ENCODE data around the gene EWSR1.
"Not testable (repeated sequence)": the region's sequence is repeated elsewhere in the genome, so short reads cannot be mapped to it uniquely, and the experiment has no call there.

The EWSR1 gene

DNA sequence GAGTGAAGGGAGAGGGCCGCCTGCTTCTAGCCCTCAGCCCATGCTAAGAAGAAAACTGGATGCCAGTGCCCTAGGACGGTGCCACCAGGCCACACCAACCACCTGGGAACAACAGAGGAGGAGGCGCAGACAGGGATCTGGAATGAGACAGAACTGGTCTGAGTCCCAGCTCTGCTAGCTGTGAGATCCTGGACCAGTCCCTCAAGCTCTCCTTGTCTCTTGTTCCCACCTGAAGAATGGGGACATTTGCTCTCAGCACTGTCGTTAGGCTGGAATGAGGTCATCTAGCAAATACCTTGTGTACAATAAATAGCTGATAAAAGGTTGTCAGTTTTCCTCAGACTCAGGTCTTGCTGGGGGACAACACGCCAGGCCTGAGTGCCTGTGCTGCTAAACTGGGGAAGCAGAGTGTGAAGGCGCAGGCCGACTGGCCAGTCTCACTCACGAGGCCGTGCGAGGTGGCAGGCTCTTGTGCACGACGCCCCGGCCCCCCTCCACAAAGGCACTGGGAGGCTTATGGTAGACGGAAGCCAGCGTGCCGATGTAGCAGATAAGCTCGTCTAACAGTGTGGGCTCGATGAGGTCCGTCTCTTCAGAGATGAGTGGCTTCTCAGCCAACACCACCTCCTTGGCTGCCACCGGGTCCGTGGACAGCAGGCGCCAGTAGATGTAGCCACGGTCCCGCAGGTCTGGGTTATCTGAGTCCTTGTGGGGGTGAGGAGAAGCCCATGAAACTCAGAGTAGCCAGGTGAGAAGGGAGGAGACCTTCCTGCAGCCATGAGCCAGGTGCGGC, 73.2 kb downstream of the EWSR1 start:
- DNase-seq: no peak

DNA sequence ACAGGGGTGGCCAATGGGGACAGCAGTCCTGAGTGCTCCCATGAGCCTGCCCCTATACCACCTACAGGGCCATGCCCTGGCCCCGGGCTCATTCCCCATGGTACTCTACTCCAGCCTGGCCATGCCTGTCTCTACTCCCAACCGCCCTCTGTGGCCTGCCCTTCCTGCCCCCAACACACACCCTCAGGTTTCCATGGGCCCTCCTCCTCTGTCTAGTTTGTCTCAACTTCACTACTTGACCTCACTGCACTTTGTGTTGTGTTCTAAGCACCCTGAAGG, 73.7 kb downstream of the EWSR1 start:
- DNase-seq: no peak

DNA sequence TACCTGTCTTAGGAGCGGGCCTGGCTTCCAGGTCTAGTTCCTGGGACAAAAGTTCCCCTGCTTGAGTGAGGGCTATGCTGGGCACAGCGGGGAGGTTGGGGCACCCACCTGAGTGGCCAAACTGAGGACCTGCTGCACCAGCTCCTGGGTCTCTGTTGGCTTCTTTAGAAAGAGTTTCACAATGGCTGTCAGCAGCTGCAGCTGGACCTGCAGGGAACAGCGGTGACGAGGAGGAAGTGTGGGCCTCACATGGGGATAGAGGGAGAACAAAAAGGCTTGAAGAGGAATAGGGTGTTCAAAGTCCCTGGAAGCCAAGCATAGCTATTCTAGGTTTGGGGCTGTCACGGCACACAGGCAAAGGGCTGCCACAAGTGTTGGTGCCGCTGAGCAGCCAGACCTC, 74.1 kb downstream of the EWSR1 start:
- DNase-seq: no peak

DNA sequence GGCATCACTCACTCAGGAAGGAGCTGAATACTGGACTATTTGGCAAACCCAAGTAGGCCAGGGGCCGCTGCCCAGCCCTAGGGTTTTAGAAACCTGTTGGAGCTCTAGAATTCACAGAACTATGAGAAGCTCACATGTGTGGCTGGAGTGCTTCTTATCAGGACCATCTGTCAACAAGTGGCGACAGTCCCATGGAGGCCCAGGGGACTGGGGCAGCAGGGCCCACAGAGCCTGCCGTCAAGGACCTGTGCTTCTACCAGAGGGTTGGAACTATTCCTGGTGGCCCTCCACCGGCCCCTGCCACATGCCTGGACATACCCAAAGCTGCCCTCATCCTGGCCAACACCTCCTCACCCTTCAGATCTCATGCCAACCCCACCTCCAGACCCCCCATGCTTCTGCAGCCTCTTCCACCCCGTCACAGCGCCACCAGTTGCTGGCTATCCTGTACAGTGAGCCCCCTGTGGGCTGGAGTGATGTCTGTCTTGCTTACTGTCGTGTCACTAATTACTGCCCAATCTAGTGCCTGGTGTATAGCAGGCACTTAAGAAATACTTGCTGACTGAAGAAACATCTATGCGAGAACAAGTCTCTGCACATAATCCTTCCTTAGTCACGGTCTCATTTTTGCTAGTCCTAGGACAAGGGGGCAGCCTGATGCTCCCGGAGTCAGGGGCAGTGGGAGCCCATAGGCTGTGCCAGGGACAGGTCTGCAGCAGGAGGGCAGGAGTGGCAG, 74.7 kb downstream of the EWSR1 start:
- DNase-seq: no peak

DNA sequence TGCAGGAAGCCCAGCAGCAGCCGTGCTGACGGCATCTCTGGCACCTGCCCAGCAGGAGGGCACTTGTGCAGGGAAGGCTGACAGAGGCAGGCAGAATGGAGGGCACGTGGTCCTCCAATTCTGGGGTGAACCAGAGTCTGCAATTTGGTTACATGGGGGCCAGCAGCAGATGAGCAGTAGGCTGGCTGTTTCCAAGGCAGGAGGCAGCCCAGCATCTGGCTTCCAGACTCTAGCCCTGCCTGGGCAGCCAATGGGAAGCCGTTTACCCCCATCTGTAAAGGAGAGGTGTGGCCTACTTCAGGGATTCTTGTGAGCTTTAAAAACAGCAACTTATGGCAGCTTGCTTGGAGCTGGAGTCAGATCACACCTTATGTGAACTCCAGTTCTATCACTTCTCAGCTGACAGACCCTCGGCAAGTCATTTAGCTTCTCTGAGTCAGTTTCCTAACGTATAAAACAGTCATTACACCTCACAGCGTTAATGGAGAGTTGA, 75.3 kb downstream of the EWSR1 start:
- no peak for DNase-seq

DNA sequence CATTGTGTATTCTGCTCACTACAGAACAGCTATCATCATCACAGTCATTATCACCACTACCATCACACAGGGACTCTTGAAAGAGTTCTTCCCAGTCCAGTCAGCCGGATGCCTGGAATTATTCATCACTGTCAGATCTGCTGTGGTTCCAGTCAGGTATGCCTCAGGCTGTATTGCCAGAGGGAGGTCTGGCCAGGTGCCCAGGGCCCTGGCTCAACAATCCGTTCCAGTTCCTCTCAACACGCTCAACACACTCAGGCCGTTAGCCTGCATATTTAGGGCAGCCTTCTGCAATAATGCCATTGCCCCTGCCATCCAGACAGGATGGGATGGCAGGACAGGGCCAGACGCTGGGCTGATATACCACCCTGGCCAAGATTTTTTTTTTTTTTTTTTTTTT, 76.1 kb downstream of the EWSR1 start:
- no peak for DNase-seq

DNA sequence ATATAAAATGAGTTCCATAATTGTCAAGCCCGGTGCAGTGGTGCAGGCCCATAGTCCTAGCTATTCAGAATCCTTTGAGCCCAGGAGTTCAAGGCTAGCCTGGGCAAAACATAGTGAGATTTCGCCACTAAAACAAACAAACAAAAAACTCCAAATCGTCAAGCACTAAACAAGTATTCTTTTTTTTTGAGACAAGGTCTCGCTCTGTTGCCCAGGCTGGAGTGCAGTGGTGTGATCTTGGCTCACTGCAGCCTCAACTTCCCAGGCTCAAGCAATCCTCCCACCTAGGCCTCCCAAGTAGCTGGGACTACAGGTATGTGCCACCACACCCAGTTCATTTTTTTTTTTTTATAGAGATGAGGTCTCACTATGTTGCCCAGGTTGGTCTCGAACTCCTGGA, 76.8 kb downstream of the EWSR1 start:
- not testable (repeated sequence) for DNase-seq

DNA sequence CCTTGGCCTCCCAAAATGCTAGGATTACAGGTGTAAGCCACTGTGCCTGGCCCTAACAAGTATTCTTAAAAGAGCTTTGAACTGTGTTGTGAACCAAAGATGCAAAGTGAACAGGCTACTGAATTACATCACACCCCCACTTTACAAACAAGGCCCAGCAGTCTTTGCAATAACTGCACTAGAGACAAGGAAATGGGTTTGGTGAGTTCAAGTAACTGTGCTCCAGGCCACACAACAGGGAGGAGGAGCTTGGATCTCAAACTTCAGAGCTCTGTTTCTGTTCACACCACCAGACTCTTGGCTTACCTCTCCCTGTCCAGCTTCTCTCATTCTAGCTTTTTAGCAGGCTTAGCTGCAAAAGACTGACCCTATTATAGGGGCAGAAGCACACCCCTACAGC, 77.9 kb downstream of the EWSR1 start:
- DNase-seq: no peak

DNA sequence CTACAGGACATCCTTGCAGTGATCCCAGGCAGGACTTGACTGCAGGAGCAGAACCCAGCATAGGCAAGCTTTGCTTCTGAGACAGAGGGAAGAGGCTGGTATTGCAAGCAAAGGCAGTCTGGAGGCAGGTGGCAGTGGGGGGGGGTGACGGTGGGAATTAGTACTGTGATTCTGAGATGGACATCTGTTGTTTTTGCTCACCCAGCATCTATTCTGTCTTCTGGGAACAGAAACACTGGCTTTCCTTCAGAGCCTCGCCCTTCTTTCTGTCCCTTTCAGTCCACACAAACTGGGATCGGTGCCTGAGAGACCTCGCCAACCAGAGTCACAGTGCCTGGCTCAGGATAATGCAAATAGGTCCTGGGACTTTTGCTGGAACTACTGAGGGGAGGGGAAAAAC, 78.6 kb downstream of the EWSR1 start:
- no peak for DNase-seq

DNA sequence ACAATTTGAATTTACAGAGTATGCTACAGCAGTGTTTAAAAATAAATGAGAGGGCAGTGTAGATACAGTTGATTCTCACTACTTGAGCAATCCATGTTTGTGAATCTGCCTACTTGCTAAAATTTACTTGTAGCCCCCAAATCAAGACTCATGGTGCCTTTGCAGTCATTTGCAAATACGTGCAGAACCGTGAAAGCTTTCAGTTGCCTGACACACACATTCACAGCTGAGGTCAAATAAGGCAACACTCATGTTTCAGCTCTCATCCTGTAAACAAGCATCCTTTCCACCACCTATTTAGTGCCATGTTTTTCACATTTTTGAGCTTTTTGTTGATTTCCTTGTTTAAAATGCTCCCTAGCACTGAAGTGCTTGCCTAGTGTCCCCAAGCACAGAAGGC, 80.0 kb downstream of the EWSR1 start:
- DNase-seq: no peak

DNA sequence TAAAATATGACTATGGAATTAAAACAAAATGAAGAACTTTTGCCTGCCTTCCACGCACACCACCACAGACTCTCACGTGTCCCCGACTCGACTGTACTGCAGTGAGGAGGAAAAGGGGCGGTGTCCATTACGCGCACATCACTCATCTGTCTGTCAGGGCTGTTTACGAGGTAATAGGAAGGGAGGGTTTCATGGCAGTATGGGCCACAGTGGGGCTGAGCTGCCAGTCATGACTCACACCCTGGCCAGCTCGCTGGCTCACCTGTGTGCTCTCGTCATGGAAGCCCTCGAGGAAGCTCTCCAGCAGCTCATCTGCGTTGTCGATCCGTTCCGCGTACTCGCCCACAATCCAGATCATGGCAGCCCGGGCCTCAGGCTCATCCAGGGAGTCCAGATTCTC, 80.9 kb downstream of the EWSR1 start:
- no peak for DNase-seq
